SW 1271 (cell line): Measurements from ENCODE around the gene TLE3.

Source experiments
- DNase-seq, 2 experiments: peaks; one replicate each; lab custom pipeline; 2025; lab: John Stamatoyannopoulos, UW

The TLE3 gene

DNA sequence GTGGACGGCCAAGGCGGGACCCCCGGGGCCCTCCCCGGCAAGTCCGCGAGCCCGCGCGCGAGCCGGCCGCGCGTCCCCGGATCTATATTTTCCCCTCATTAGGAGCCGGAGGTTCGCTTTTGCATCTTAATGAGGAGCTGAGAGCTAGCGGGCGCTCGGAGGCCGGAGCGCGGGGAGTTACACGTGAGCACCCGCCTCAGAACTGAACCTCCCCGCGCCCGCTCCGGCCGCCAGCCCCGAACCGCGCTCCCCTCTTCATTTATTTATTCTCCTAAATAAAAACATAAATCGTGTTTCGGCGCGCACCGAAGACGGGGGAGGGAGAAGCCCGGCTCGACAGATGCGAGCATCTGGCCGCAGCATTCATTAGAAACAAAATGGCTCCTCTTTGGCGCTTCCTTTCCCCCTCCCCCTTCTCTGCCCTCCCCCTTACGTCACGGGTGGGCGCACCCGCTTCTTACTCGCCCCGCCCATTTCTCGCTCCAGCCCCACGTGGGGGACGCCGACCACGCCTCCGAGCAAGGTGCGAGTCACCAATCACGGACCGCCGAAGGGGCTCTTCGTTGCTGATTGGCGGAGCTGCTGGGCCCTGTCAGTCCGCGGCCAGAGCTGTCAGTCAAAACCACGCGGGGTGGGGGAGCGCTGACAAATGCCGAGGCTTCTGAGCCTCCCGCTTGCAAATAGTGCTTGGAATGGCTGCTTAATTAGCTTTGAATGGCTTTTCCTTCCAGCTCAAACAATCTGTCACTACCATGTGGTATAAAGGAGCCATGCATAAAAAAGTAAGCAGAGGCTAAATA is 1.6 kb upstream of the TLE3 start:
- DNase-seq = peak; percentile 95 to 98

DNA sequence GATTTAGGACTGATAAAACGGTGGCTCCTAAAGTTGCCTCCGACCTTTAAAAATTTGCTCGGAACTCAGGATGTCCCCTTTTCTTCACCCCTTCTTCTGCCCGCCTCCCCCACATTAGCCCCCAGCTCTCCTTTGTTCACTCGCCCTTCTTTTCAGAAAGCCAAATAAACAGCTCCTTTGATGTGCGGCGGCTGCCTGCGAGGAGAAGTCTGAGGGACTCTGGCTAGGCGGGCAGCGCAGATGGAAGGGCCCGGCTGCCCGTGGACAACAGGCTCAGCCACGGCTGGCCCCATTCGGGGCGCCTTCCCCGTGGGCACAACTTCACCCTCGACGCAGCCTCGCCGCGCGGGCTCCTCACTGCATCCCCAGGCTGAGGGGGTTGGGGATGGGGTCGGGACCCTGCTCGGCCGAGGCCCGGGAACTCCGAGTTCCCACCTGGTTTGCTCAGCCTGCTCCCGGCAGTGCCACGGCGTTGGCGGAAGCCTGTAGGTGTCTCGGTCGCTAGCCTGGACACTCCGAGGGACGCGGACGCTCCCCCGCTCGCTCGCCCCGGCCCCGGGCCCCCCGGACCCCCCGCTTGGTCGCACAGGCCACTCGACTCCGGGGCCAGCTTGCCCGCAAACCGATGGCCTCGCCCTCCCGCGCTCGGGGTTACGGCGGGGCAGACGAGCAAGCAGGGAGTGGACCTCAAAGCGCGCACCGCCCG is 897 bp upstream of the TLE3 start:
- peak in 1 of 2 experiments; percentile 37 for DNase-seq

DNA sequence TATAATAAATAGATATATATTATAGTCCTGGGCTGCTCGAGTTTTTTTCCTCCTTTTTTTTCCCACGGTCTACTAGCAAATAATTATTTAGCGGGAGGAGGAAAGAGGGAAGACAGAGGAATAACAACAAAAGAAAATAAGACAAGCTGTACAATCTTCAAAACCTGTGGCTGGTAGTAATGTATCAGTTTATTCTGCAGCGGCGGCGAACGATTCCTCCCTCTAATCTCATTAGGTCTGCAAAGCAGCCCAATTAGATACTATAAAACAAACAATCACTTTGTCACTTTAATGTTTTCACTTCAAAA is 390 bp upstream of the TLE3 start:
- DNase-seq = no peak

DNA sequence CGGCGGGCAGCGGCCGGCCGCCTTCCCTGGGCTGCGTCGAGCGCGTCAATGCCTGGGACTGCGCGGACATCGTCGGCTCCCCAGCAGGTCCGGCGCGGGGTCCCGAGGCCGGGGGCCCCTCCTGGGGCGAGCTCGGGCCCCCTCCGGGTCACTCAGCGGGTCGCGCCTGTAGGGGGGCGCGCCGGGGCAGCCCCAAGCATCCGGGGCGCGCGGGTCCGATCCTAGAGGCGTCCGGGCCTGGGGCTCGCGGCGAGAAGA is 725 bp downstream of the TLE3 start:
- no peak for DNase-seq

DNA sequence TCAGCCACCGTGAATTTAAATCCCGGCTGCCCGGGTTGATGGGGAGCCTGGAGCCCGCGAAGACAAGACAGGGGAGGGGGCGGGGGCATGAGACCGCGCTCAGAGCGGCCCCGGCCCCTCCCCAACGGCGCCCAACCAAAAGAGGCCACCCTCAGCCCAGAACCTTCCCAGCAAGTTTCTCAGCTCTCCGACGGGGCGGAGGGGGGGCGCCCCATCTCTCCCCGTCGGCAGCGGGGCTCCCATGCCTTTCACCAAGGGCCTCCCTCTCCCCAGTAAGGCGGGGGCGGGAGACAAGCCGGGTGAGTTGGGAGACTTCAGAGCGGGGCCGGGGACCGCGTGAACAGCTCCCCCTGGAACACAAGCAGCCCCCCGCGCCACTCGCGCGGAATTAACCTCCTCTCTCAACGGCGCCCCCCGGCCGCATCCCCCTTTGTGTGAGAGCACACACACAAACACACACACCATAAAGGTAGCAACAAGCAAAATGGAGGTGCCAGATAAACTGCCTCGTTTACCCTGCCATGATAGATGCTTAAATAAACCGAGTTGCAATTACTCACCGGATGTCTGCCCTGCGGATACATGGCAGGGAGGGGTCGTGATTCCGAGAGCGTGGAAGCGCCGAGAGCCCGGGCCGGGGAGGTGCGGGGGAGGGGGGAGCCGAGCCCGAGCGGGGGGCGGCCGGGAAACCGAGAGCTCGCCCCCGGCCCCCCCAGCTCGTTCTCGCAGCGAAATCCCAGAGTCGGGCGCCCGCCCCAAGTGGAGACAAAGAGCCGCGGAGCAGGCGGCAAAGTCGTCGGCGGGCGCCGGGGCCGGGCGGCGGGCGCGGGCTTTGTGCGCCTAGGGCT is 1.3 kb downstream of the TLE3 start:
- DNase-seq = peak; percentile 34 to 53

DNA sequence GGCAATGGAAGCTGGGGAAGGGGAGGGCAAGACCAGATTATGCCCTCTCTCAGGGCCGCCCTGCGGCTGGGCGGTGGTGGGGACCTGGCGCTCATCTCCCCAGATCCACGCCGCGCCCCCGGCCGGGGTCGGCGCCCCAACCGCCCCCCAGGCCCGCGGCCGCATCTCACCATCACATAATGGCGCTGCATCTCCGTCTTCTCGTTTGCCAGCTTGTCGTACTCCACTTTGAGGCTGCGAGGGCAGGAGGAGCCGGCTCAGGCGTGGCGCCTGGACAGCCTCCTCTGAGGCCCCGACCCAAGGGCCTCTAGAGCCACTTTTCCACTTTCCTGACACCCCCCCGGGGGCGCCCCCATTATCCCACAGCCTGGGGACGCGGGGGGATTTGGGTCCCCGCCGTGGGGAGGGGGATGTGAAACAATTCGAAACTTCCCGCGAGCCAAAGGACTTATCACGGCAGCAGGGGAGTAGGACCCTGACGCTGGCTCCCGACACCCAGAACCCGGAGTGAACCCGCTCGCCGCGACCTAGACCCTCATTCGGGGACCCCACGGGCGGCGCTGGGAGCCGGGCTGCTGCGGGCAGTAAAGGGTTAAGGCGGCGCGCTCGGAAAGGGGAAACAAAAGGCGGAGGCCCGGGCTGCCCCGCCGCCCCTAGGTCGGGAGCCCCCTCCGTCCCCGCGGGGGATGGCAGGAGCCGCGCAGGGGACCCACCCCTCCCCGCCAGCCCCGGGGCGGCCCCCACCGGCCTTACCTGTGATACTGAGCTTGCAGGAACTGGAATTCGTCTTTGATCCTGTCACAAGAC is 2.1 kb downstream of the TLE3 start:
- DNase-seq = no peak

DNA sequence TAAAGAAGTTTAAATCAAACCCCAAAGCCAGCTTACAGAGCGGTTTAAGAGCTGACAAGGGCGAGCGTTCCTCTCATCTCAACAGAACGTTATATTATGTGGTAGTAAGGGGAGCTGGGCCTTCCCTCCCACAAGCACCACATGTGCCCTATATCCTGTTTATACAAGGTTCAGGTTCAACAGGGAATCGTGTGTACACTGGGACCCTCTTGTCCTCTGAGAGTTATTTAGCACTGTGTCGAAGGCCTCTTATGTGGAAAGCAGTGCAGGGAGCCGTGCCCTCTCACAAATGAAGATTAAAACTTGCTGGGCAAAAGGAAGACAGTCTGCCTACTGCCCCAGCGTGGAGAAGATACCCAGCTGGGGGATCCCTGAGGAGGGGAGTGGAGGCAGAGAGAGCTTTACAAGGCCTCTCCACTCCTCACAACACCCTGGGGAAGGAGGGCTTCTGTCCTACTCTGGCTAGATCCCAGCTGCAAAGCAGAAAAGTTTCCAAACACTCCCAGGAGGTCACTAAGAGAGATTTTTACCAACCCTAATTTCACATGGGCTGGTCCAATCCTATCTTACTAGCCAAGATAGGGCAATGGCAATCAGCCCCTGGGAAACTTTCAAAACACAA is 2.9 kb downstream of the TLE3 start:
- no peak for DNase-seq

DNA sequence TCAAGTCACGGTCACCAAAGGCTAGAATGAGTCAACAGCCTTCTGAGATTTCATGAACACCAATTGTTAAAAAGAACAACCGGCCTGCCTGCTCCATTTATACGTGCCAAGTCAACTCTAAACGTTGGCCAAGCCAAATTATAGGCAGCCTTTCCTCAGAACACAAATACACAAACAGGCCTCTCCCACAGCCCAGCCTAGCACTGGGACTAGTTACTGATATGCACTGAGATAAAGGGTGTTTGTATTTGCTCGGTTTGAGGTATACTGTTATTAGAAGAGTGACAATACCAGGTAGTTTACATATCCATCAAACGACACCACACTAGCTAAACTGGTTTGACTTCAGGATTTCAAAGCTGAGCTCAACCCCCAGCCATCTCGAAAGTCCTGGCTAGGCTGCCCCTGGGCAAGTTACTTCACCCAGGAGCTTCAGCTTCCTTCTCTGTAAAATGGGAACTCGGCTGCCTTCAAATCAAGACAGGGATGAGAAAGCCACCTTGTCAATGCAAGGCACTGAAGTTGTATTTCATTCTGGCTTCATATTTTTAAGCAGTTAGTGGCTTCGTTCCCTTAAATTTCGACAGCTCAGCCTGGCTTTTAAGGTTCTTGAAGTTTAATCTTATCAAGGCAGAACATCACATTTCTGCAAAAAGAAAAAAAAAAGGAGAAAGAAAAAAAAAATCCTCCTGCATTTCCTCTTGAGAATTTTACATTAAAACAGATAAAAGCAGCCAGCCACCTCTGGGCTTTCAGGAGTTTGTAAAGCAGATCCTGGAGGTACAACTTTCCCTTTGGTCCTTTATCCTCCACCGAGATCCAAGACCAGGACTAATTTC is 4.0 kb downstream of the TLE3 start:
- DNase-seq = no peak

DNA sequence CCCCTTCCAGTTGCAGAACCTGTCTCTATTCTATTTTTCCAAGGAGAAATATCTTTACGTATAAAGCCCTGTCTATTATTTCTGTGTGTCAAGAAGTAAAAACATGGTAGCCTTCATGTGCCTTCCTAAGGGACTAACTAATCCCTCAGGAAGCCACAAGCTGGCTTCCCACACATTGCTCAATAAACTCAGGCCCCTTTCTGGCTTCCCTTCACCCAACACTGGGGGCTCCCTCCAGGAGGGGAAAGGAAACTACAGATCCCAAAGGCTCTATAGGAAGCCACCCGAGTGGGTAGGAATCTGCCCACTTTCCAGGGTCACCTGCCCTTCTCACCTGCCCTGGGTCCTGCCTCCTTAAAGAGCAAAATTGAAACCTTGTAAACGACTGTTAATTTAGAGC is 4.6 kb downstream of the TLE3 start:
- no peak for DNase-seq

DNA sequence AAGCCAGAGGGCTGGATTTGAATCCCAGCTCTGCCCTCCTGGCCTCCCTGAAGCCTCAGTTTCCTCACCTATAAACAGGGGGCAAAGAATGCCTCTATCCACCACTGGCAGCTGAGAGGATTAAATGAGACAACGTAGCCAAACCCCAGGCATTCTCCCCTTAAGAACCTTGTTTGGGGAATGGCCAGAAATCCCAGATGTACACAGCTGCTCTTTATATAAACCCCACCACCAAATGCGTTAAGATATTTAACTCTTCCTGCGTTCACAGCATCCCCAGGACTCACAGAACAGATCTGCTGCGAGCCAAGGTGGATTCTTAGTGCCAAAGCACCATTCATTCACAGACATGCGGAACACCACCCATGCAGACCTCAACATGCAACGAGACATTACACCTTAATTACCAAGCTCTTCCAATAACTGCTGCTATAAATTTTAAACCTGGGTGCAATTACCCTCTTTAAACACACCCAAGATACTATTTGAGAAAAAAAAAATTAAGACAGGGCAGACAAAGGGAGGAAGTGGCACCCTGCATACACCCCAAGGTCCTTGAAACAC is 5.2 kb downstream of the TLE3 start:
- DNase-seq = no peak

DNA sequence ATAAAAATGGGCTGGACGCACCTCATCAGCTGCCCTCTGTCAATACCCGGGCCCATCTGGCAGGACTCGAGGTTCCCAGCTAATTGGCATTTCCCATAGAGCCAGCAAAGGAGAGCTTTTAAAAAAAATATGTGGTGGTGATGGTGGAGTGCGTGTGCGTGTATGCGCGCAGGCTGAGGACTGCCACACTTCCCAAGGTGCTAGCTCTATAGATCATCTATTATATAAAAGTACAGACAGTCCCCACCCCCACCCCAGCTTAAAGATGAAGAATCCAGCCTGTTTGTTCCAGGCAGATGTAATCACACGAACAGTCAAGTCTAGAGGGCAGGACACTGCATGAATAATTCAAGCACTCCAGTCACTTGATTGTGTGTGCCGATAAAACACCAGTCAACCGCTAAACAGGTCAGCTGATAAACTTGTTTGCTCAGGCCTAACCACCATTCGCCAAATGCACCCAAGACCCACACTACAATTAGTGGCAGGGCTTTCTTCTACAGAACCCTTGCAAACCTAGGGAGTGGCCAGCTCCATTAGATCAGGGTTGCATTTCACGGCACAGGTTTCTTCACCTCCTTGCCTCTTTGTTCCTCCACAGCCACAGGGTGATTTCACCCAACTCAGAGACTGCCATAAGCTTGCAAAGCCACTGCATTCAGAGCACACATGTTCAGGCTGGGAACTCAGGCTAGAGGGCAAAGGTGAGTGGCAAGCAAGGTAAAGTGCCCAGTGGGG is 5.8 kb downstream of the TLE3 start:
- no peak for DNase-seq

DNA sequence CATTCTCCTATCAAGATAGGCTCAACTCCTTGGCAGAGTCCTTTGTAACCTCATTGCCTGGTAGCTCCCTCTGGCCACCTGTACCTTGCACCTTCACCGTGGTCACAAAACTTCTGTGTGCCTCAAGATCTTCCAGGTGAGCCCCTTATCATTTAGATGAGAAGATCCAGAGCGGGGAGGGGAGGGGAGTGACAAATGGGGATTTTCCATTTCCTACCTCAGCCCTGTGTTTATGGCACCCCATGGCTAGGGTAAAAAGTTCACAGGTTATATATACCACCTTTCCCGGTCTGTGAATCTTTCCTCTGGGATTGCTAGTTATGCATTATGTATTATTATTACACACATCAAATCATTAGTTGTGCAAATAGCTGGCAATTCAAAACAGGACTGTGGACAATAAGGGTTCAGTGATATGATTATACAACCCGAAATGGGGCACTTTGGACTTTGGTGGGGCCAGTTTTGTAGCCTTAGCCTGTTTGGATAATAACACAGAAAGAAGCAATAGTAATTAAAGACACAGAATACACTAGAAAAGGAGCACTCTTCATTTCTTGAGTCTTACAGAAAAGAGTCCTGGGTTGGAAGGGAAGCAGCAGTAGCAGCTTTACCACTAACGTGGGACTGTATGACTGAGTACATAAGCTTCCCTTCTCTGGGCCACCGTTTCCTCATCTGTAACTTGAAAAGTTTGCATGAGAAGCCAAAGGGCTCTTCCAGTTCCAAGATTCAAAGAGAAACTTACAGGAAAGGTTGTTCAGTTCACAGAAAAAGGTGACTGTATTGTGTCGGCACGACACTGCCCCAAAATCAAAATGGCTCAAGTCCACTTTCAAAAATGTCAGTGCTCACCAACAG is 7.1 kb downstream of the TLE3 start:
- no peak for DNase-seq

DNA sequence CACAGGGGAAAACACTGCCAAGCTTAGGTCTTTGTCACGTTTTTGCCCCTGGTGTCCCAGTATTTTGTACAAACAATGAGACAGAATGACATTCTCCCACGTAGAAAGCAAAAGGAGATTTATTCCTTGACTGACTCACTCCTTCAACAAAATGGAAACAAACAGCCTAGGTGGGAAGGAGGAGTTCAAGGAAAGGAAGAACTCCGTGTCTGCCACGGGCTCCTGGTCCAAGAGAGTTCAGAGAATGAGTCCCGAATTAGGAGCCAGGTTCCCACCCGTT is 8.1 kb downstream of the TLE3 start:
- DNase-seq = no peak

DNA sequence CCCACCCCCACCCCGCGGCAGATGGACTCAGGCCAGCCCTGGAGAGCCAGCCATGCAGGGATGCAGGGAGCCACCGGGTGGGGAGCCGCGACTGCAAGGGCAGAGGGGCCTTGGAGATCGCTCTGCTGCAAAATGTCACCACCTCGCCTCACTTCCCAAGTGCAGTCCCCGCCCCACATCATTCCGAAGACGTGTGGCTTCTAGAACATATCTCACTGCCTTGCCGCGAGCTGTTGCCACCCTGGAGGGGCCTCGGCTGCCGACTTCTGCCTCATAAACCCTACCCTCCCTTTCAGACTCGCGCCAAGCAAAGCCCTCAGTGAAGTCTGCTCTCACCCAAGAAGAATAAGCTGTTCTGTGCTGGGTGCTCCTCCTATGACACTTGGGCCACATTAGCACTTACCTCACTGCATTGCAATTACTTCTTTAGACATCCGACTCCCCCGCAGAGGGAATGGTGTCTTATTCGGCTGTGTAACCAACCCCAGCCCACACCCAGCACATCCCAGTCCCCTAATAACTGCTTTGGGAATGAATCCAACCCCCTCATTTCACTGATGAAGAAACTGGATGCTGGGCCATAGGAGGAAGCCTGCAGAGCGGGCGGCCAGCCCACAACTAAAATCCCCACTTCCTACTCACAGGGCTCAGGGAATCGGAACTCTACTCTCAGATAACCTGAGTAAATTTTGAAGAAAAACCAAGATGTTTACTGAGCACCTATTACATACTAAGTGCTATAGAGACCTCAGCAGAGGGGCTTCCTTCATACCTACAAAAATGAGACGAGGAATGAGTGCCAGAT is 8.6 kb downstream of the TLE3 start:
- DNase-seq = no peak

DNA sequence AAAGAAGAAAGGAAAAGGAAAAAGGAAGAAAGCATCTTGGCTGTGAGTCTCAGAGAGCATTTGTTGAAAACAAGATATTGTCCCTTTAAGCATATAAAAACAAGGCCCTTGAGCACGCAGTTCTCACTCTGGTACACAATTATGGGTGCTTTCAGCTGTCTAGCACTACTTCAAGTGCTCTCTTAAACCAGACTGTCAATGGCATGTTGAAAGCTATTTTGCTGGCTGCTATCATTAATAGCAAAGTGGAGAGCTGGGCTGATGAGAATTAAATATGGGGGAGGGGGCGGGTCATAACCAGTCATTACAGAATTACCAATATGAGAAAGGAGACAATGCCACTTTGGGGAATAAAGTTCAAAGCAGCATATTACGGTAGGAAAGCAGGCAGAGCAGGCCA is 9.3 kb downstream of the TLE3 start:
- no peak for DNase-seq

DNA sequence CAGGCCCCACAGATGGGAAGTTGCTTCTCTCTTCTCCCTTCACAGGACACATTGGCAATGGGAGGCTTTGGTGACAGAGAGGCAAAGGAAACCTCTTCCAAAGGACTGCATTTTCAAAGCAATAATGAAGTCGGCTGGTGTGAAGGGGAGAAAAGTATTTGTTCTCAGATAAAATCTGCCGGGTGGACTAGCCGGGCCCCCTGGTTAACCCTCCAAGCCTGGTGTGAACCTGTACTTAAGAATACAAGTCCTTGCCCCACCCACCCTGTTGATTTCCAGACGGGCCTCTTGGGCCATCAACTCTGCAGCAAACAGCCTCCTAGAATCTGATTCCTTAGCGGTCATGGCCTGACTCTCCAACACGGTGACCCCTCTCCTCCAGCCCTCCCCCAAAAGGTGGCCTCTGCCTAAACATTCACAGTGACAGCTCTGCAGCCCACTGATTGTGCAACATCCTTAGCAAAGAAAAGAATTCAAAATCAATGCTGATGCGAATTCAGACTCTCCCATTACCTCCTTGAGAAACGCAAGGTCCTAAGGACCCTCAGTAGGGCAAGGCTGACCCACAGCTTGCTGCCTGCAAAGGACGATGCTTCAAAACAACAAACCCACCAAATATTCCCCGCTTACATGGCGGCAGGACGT is 9.9 kb downstream of the TLE3 start:
- DNase-seq = no peak

DNA sequence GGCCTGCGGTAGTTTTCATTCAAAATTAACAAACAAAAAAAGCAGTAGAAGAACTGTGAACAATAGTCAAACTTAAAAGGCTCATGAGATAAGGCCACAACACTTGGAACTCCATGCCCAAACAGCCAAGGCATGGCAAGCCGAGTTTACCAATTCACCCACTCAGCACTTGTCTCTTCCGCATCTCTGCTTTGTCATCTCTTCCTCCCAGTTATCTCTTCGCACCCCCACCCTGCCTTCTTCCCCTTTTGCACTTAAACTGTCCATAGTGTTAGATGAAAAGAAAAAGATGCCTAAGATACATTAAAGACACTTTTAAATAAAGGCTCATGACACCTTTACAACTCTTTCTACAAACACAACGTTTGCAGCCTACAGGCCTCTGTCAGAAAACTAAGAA is 11.1 kb downstream of the TLE3 start:
- no peak for DNase-seq

DNA sequence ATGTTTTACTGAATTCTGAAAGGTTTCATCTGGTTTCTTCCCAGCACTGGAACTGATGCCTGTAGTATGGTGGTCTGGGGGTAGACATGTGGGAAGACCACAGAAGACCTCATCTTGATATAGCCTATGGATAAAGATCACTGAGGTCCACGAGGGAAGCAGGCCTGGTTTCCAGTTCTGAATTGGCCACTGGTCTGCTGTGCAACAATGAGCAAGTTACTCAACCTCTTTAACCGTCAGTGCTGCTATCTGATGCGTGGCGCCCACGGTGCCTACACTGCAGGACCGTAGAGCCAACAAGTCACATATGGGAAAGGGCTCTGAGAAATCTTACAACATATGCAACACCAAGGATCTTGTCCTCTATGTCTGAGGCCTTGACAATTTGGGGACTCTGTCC is 13.3 kb downstream of the TLE3 start:
- DNase-seq = no peak
